Activated CD4-positive, CD25-positive, alpha-beta regulatory T cell (primary cell): ENCODE measurements around the gene GAS6.

Source experiments
- DNase-seq, 4 experiments: peaks; one replicate each; lab custom pipeline; 2025; lab: John Stamatoyannopoulos, UW

Gene GAS6

DNA sequence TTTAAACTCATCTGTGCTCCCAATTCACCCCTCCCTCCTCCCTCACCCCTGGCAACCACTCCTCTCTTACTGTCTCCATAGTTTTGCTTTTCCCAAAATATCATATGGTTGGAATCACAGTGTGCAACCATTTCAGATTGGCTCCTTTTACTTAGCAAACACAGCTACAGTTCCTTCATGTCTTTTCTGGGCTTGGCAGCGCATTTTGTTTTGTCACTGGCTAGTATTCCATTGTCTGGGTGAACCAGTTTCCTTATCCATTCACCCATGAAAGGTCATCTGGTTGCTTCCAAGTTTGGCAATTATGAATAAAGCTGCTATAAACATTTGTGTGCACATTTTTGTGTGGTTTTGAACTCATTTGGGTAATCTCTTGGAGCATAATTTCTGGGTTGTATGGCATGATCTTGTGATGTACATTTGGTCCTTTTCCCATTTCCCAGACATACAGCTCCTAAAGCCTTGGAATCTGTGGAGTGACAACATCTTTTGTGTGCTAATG lies 23.9 kb upstream of the GAS6 start:
- no peak for DNase-seq

DNA sequence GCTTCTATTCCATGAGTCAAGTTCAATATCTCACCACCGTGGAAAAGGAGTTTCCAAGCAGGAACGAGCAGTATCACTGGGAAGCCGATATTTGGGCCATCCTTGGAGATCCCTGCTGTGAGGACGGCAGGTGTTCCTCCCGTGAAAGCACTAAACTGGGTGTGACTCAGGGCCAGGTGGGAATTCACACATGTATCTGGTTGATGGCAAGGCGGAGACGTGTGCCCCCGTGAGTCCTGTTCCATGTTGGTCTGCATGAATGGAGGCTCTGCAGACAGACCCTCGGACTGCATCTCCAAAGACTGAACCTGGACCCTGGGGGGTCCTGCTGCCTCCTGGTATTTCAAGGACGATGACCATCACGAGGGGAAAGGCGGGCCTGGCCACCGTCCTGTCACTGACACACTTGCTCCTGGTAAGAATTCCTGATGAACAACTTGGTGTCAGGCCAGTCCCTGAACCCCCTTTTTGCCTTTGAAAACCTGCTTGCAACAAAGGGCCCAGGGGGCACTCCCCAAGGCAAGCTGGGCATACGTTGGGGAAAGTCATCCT lies 22.8 kb upstream of the GAS6 start:
- no peak for DNase-seq

GRCh38 chr13:113884821-113885220 lies 20.9 kb upstream of the GAS6 start:
- DNase-seq: no peak

DNA sequence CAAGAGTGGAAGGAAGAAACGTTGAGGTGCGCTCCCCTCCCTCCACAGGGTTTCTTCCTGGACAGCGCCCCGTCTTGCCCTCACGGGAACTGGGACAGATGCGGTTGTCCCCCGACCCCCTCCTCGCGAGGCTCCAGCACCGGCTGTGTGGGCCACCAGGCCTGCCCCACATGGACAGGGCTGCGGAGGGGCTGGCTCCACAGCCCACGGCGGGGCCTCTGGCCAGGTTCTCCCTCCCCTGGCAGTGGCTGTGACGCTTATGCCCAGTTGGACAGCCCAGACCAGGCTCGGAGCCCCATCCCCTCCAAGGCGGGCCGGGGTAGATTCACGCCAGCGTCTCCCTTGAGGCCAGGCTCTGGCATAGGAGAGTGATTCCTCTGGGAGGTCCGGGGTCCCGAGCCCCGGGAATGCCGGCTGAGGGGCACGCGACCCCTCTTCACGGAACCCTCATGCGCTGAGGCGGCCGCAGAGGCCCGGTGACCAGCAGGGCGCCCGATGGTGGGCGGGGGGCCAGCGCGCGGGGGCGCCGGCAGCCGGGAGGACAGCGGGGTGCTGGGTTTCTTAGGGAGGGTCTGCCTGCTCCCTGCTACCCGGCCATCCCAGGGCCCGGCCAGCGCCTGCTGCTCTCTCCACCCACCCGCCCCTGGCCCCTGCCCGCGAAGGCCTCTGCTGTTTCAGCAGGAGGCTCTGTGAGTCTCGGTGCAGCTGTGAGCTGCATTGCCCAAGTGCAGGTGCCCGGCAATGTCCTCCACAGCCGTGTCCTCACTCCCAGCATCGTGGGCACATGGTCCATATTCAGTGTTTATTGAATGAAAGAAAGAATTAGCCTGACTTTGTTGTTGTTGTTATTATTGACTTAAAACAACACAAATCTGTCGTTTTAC lies 20.3 kb upstream of the GAS6 start:
- no peak for DNase-seq

GRCh38 chr13:113883314-113883811 lies 19.5 kb upstream of the GAS6 start:
- no peak for DNase-seq

DNA sequence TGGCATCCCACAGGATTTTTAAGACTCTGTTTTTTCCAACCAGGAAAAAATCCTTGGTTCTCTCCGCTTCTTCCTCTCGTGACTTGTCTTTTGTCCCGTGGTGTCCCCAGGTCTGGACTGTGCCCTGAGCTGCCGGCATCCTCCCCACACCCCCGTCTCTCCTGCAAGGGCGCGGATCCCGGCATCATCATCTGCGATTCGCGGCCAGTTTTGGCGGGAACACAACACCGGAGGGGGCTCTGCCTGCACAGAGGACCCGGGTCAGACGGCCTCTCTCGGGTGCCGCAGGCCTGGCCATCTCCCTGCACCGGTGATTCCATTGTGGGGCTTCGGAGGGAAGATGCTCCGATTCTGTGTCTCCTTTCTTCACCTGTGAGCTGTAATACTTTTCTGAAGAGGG lies 18.8 kb upstream of the GAS6 start:
- DNase-seq: no peak

- DNase-seq: no peak
Measured at GRCh38 chr13:113882267-113882630, 18.4 kb upstream of the GAS6 start.

DNA sequence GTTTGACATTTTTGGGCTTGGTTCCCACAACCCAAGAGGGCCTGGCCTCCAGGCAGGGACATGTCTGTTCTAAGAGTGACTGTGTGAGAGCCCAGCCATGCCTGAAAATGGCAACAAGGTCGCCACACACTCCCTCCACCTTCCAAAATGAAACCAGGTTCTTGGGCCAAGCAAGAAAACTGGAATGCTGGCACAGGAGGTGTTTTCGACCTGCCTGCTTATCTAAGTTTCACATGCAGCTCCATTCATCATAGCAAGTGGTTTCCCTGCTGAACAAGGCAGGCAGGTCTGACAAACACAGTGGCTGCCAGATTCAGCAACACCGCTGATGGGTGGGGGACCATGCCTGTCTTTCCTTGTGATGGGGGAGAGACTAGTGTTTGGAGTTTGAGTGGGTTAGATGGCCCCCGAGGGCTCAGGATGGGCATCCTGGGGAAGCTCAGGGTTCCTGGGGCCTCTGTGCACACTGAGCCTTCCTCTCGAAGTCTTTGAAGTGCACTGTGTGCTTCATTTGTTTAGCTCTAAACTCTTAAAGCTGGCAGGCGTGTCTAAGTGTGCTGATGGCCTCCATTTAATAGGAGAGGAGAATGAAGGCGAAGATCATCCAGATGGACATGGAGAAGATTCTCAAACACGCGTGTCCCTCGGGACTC lies 17.9 kb upstream of the GAS6 start:
- no peak for DNase-seq

- DNase-seq: no peak
Measured at GRCh38 chr13:113880651-113881611, 17.1 kb upstream of the GAS6 start.

GRCh38 chr13:113879494-113880360 lies 15.9 kb upstream of the GAS6 start:
- no peak for DNase-seq

GRCh38 chr13:113879017-113879416 lies 15.1 kb upstream of the GAS6 start:
- no peak for DNase-seq

- no peak for DNase-seq
Measured at GRCh38 chr13:113877149-113877990, 13.5 kb upstream of the GAS6 start.

GRCh38 chr13:113876346-113877148 lies 12.7 kb upstream of the GAS6 start:
- DNase-seq: no peak

DNA sequence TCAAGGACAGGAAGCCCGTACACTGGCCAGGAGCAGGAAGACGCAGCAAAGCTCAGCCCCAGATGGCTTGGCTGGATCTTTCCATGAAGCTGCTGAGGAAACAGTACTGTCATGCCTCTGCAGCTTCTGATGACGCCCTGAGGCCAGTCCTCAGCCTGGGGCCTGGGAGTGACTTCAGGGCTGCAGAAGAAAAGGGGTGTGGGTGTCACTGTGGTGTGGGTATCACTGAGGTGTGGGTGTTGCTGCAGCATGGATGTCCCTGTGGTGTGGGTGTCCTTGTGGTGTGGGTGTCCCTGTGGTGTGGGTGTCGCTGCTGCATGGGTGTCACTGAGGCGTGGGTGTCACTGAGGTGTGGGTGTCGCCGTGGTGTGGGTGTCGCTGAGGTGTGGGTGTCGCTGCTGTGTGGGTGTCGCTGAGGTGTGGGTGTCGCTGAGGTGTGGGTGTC lies 12.0 kb upstream of the GAS6 start:
- no peak for DNase-seq

DNA sequence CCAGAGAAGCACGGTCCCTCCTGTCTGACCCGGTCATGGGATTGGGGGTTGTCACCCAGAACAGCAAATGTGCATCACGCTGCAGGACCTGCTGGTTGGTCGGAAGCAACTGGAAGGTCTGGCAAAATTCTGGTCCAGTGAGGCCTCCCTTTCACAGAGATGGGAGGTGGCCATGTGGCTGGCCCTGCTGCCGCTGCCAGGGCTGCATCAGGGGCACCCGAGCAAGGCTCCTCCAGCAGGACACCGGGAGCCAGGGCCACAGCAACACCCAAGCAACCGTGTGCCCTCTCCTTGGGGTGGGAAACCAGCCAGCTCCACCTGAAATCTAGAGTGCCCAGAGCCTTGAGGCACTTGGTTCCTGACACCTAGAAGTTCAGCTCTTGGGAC lies 11.5 kb upstream of the GAS6 start:
- no peak for DNase-seq

- DNase-seq: no peak
Measured at GRCh38 chr13:113874579-113875428, 10.9 kb upstream of the GAS6 start.

DNA sequence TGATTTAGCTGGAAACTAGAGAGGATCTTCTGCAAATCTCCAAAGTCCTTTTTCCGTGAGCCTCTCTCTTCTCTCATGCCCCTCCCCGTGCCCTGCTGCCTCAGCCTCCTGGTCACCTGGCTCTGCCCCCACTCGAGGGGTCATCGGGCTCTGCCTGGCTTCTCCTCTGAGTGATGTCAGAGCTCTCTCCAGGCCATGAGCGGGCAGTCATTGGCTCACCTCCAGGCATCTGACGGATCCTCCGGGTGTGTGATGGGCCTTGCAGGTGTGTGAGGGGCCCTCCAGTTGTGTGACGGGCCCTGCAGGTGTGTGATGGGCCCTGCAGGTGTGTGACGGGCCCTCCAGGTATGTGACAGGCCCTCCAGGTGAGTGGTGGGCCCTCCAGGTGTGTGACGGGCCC lies 10.3 kb upstream of the GAS6 start:
- no peak for DNase-seq

- DNase-seq: no peak
Measured at GRCh38 chr13:113869263-113869662, 5.4 kb upstream of the GAS6 start.
